ENCODE results near the gene NTM.

Gene NTM

GRCh38 chr11:132185726-132186592 is 815.5 kb downstream of the NTM start:
- no peaks in the 10 kb centered on the region for H3K9me3 ChIP-seq (ENCODE audit: control insufficient read depth, low read length)
- H3K27me3 ChIP-seq (replicated peaks; ENCODE audit: control insufficient read depth, insufficient read depth, low read length, poor library complexity, severe bottlenecking), result no peaks in the 10 kb centered on the region
- H3K36me3 ChIP-seq (ENCODE audit: control insufficient read depth, insufficient read depth, low read length), result no peaks in the 10 kb centered on the region
- H3K27ac ChIP-seq (ENCODE audit: insufficient read depth, low read length, poor library complexity, severe bottlenecking), result no peak overlapping the region
- no peak overlapping the region for H3K4me3 ChIP-seq (ENCODE audit: insufficient read depth, low read depth, low read length, poor library complexity, severe bottlenecking)
- no peaks in the 10 kb centered on the region for H3K4me1 ChIP-seq (ENCODE audit: control insufficient read depth, insufficient read depth, low read length, poor library complexity, severe bottlenecking)
- no peak for DNase-seq

DNA sequence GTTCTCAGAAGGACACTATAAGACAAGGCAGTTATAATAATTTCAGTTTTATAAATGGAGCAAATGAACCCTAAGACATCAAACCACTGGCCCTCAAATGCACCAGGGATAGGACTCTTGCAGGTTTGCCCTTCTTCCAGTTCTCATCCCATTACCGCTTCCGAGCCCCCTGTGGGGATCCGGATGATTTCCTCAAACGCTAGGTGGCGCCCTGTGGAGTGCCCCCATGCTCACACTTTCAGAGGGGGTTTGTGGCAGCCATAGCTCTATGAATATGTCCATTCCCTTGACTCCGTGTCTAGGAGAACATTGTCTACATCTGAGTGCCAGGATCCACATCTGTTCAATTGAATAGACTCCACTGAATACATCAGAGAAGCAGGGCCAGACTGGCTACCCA is 816.3 kb downstream of the NTM start:
- Histone ChIP-seq H3K9me3 (ENCODE audit: control insufficient read depth, low read length) (no peaks in the 10 kb centered on the region), H3K36me3 (ENCODE audit: control insufficient read depth, insufficient read depth, low read length) (no peaks in the 10 kb centered on the region), H3K4me1 (ENCODE audit: control insufficient read depth, insufficient read depth, low read length, poor library complexity, severe bottlenecking) (no peaks in the 10 kb centered on the region), H3K27me3 (replicated peaks; ENCODE audit: control insufficient read depth, insufficient read depth, low read length, poor library complexity, severe bottlenecking) (no peaks in the 10 kb centered on the region), H3K27ac (ENCODE audit: insufficient read depth, low read length, poor library complexity, severe bottlenecking) (no peak overlapping the region), H3K4me3 (ENCODE audit: insufficient read depth, low read depth, low read length, poor library complexity, severe bottlenecking) (no peak overlapping the region)
- DNase-seq, result no peak

GRCh38 chr11:132187386-132187785 is 817.0 kb downstream of the NTM start:
- Histone ChIP-seq H3K27ac (ENCODE audit: insufficient read depth, low read length, poor library complexity, severe bottlenecking) (no peak overlapping the region), H3K27me3 (replicated peaks; ENCODE audit: control insufficient read depth, insufficient read depth, low read length, poor library complexity, severe bottlenecking) (no peaks in the 10 kb centered on the region)
- no peak for DNase-seq

GRCh38 chr11:132187814-132188213 is 817.4 kb downstream of the NTM start:
- no peak overlapping the region for H3K27ac ChIP-seq (ENCODE audit: insufficient read depth, low read length, poor library complexity, severe bottlenecking)
- no peak overlapping the region for H3K4me3 ChIP-seq (ENCODE audit: insufficient read depth, low read depth, low read length, poor library complexity, severe bottlenecking)
- no peak for DNase-seq
- H3K36me3 ChIP-seq (ENCODE audit: control insufficient read depth, insufficient read depth, low read length), result no peaks in the 10 kb centered on the region
- no peaks in the 10 kb centered on the region for H3K9me3 ChIP-seq (ENCODE audit: control insufficient read depth, low read length)
- H3K27me3 ChIP-seq (replicated peaks; ENCODE audit: control insufficient read depth, insufficient read depth, low read length, poor library complexity, severe bottlenecking), result no peaks in the 10 kb centered on the region
- no peaks in the 10 kb centered on the region for H3K4me1 ChIP-seq (ENCODE audit: control insufficient read depth, insufficient read depth, low read length, poor library complexity, severe bottlenecking)

More at GRCh38 chr11:132187386-132187785, 817.0 kb downstream of the NTM start:
- Histone ChIP-seq H3K9me3 (ENCODE audit: control insufficient read depth, low read length) (no peaks in the 10 kb centered on the region), H3K4me3 (ENCODE audit: insufficient read depth, low read depth, low read length, poor library complexity, severe bottlenecking) (no peak overlapping the region), H3K36me3 (ENCODE audit: control insufficient read depth, insufficient read depth, low read length) (no peaks in the 10 kb centered on the region), H3K4me1 (ENCODE audit: control insufficient read depth, insufficient read depth, low read length, poor library complexity, severe bottlenecking) (no peaks in the 10 kb centered on the region)

DNA sequence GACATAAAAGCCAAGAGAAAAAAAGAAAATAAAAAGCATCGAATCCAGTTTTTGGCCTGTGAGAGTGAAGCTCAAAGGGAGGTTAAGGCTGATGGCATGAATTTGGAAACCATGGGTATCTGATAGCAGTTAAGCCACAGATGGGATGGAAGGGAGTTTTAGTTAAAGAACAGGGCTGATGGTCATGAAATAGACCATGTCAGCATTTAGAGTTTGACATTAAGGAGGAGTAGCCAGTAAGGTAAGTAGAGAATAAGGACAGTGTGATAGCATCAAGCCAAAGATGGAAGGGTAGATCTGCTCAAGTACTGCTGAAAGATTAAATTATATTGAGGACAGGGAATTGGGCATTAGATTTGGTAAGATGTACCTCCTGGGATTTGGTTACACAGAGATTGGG is 826.5 kb downstream of the NTM start:
- Histone ChIP-seq H3K9me3 (ENCODE audit: control insufficient read depth, low read length) (no peaks in the 10 kb centered on the region), H3K27me3 (replicated peaks; ENCODE audit: control insufficient read depth, insufficient read depth, low read length, poor library complexity, severe bottlenecking) (no peaks in the 10 kb centered on the region), H3K4me3 (ENCODE audit: insufficient read depth, low read depth, low read length, poor library complexity, severe bottlenecking) (no peak overlapping the region), H3K4me1 (ENCODE audit: control insufficient read depth, insufficient read depth, low read length, poor library complexity, severe bottlenecking) (no peaks in the 10 kb centered on the region), H3K27ac (ENCODE audit: insufficient read depth, low read length, poor library complexity, severe bottlenecking) (no peak overlapping the region), H3K36me3 (ENCODE audit: control insufficient read depth, insufficient read depth, low read length) (no peaks in the 10 kb centered on the region)
- DNase-seq, result no peak

GRCh38 chr11:132200353-132200936 is 830.0 kb downstream of the NTM start:
- Histone ChIP-seq H3K27me3 (replicated peaks; ENCODE audit: control insufficient read depth, insufficient read depth, low read length, poor library complexity, severe bottlenecking) (no peaks in the 10 kb centered on the region), H3K4me1 (ENCODE audit: control insufficient read depth, insufficient read depth, low read length, poor library complexity, severe bottlenecking) (no peaks in the 10 kb centered on the region), H3K27ac (ENCODE audit: insufficient read depth, low read length, poor library complexity, severe bottlenecking) (no peak overlapping the region), H3K36me3 (ENCODE audit: control insufficient read depth, insufficient read depth, low read length) (no peaks in the 10 kb centered on the region), H3K4me3 (ENCODE audit: insufficient read depth, low read depth, low read length, poor library complexity, severe bottlenecking) (no peak overlapping the region), H3K9me3 (ENCODE audit: control insufficient read depth, low read length) (no peaks in the 10 kb centered on the region)
- DNase-seq, result no peak

DNA sequence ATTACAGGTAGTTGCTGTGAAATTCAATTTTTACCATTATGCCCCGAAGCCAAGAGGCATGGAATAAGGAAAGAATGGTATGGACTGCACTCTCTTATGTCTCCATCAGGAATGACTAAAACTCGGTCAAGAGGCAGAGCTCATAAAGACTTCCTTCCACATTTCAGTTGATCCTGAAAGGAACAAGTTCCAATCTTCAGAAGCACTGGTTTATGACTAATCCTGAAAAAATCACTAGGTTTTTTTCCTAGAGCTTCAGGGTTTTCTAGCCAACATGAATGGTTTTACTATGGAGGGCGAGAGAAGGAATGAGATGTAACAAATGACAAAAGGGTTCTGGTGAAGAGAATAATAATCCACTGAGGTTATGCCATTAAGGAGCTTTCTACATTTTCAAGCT is 832.2 kb downstream of the NTM start:
- Histone ChIP-seq H3K4me1 (ENCODE audit: control insufficient read depth, insufficient read depth, low read length, poor library complexity, severe bottlenecking) (no peaks in the 10 kb centered on the region), H3K27me3 (replicated peaks; ENCODE audit: control insufficient read depth, insufficient read depth, low read length, poor library complexity, severe bottlenecking) (no peaks in the 10 kb centered on the region), H3K4me3 (ENCODE audit: insufficient read depth, low read depth, low read length, poor library complexity, severe bottlenecking) (no peak overlapping the region), H3K27ac (ENCODE audit: insufficient read depth, low read length, poor library complexity, severe bottlenecking) (no peak overlapping the region), H3K9me3 (ENCODE audit: control insufficient read depth, low read length) (no peaks in the 10 kb centered on the region), H3K36me3 (ENCODE audit: control insufficient read depth, insufficient read depth, low read length) (no peaks in the 10 kb centered on the region)
- DNase-seq, result no peak

- DNase-seq, result no peak
- H3K27ac ChIP-seq (ENCODE audit: insufficient read depth, low read length, poor library complexity, severe bottlenecking), result no peak overlapping the region
- no peaks in the 10 kb centered on the region for H3K36me3 ChIP-seq (ENCODE audit: control insufficient read depth, insufficient read depth, low read length)
- H3K9me3 ChIP-seq (ENCODE audit: control insufficient read depth, low read length), result no peaks in the 10 kb centered on the region
- no peaks in the 10 kb centered on the region for H3K27me3 ChIP-seq (replicated peaks; ENCODE audit: control insufficient read depth, insufficient read depth, low read length, poor library complexity, severe bottlenecking)
- H3K4me3 ChIP-seq (ENCODE audit: insufficient read depth, low read depth, low read length, poor library complexity, severe bottlenecking), result no peak overlapping the region
- H3K4me1 ChIP-seq (ENCODE audit: control insufficient read depth, insufficient read depth, low read length, poor library complexity, severe bottlenecking), result no peaks in the 10 kb centered on the region
These were observed 834.6 kb downstream of the NTM start for GRCh38 chr11:132205006-132205405.

DNA sequence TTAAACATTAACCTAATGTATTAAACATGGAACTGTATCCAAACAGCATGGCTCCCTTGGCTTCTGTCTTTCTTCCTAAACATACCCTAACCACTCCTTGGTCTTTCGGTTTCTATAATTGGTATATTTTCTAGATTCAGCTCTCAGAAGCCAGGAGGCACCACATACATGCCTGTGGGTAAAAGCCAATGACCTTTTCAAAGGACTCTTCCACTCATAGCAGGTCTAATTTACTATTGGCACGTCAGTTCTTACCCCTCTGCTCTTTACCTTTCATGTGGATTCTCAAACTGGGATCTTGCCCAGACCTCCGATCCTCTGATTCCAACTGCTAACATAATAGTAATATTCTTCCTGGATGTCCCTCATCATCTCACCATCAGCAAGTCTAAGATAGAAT is 835.1 kb downstream of the NTM start:
- no peak overlapping the region for H3K4me3 ChIP-seq (ENCODE audit: insufficient read depth, low read depth, low read length, poor library complexity, severe bottlenecking)
- no peaks in the 10 kb centered on the region for H3K27me3 ChIP-seq (replicated peaks; ENCODE audit: control insufficient read depth, insufficient read depth, low read length, poor library complexity, severe bottlenecking)
- no peak for DNase-seq
- no peak overlapping the region for H3K27ac ChIP-seq (ENCODE audit: insufficient read depth, low read length, poor library complexity, severe bottlenecking)
- H3K9me3 ChIP-seq (ENCODE audit: control insufficient read depth, low read length), result no peaks in the 10 kb centered on the region
- H3K4me1 ChIP-seq (ENCODE audit: control insufficient read depth, insufficient read depth, low read length, poor library complexity, severe bottlenecking), result no peaks in the 10 kb centered on the region
- no peaks in the 10 kb centered on the region for H3K36me3 ChIP-seq (ENCODE audit: control insufficient read depth, insufficient read depth, low read length)

- Histone ChIP-seq H3K27me3 (replicated peaks; ENCODE audit: control insufficient read depth, insufficient read depth, low read length, poor library complexity, severe bottlenecking) (no peaks in the 10 kb centered on the region), H3K27ac (ENCODE audit: insufficient read depth, low read length, poor library complexity, severe bottlenecking) (no peak overlapping the region), H3K36me3 (ENCODE audit: control insufficient read depth, insufficient read depth, low read length) (no peaks in the 10 kb centered on the region), H3K4me3 (ENCODE audit: insufficient read depth, low read depth, low read length, poor library complexity, severe bottlenecking) (no peak overlapping the region), H3K9me3 (ENCODE audit: control insufficient read depth, low read length) (no peaks in the 10 kb centered on the region), H3K4me1 (ENCODE audit: control insufficient read depth, insufficient read depth, low read length, poor library complexity, severe bottlenecking) (no peaks in the 10 kb centered on the region)
- DNase-seq, result no peak
These were observed 836.6 kb downstream of the NTM start for GRCh38 chr11:132206993-132207392.

Data from effector memory CD4-positive, alpha-beta T cell (primary cell).